ENCODE data around the gene SOCS2.

- TF ChIP-seq POLR2A (IDR thresholded peaks at IDR 0.05): no peak
- no peak for TF ChIP-seq CTCF (IDR thresholded peaks at IDR 0.05)
Observed at GRCh38 chr12:93624595-93625294, 52.3 kb downstream of the SOCS2 start.
